ENCODE data around the gene ARID1A. TPM values are rescaled to one million over a fixed set of nuclear protein-coding genes. Genes with fewer than 3 reads are reported as not detected.
A peak's percentile ranks its signal among the peaks of the same experiment; 100 is the strongest.

ARID1A gene
- total and polyA plus RNA-seq, 9 of the 15 experiments (the other 6 are each of a cell fraction or from before 2014, with no cell fraction given): 8.3 to 88.3 (median 22.5) TPM

DNA sequence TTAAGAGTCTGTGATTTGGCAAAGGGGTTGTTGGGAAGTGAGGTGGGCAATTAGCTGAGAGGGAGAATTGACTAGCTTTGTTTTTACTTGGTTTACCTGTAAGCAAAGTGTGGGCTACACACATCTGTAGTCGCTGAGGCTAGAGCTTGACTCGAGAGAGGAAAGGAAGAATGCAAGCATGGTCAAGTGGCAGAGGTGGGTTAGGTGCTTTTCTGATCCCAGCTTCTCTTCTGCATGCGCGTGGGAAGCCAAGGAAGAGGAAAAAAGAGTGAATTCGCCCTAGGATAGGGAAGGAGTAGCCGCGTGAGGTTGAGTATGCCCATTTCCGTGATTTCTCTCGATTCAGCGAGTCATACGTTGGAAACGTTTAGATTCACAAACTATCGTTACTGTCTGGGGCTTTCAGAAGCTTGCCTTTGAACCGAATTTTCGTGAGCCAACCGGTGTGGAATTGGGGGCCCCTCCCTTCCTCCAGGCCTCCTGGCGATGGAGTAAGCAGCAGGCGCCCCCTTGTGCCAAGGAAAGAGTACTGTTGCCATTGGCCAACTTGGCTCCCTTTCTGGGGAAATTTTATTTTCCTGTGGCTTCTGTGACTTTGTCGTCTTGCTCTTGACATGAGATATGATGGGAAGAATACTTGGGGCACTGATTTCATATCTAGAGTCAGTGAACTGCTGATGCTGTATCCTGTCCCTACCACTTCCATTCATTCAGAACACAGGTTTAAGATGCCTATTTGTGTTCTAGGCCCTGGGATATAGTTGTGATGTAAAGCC lies 93.2 kb downstream of the ARID1A start (continued):
- TF ChIP-seq, protein P1, sequence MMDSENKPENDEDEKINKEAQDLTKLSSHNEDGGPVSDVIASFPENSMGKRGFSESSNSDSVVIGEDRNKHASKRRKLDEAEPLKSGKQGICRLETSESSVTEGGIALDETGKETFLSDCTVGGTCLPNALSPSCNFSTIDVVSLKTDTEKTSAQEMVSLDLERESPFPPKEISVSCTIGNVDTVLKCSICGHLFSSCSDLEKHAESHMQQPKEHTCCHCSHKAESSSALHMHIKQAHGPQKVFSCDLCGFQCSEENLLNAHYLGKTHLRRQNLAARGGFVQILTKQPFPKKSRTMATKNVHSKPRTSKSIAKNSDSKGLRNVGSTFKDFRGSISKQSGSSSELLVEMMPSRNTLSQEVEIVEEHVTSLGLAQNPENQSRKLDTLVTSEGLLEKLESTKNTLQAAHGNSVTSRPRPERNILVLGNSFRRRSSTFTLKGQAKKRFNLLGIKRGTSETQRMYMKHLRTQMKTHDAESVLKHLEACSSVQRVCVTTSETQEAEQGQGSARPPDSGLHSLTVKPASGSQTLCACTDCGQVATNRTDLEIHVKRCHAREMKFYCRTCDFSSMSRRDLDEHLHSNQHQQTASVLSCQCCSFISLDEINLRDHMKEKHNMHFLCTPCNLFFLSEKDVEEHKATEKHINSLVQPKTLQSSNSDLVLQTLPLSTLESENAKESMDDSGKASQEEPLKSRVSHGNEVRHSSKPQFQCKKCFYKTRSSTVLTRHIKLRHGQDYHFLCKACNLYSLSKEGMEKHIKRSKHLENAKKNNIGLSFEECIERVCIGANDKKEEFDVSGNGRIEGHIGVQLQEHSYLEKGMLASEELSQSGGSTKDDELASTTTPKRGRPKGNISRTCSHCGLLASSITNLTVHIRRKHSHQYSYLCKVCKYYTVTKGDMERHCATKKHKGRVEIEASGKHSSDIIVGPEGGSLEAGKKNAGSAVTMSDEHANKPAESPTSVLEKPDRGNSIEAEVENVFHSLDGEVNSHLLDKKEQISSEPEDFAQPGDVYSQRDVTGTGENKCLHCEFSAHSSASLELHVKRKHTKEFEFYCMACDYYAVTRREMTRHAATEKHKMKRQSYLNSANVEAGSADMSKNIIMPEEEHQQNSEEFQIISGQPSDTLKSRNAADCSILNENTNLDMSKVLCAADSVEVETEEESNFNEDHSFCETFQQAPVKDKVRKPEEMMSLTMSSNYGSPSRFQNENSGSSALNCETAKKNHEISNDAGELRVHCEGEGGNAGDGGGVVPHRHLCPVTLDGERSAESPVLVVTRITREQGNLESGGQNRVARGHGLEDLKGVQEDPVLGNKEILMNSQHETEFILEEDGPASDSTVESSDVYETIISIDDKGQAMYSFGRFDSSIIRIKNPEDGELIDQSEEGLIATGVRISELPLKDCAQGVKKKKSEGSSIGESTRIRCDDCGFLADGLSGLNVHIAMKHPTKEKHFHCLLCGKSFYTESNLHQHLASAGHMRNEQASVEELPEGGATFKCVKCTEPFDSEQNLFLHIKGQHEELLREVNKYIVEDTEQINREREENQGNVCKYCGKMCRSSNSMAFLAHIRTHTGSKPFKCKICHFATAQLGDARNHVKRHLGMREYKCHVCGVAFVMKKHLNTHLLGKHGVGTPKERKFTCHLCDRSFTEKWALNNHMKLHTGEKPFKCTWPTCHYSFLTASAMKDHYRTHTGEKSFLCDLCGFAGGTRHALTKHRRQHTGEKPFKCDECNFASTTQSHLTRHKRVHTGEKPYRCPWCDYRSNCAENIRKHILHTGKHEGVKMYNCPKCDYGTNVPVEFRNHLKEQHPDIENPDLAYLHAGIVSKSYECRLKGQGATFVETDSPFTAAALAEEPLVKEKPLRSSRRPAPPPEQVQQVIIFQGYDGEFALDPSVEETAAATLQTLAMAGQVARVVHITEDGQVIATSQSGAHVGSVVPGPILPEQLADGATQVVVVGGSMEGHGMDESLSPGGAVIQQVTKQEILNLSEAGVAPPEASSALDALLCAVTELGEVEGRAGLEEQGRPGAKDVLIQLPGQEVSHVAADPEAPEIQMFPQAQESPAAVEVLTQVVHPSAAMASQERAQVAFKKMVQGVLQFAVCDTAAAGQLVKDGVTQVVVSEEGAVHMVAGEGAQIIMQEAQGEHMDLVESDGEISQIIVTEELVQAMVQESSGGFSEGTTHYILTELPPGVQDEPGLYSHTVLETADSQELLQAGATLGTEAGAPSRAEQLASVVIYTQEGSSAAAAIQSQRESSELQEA (IDR thresholded peaks at IDR 0.05; ENCODE audit: low read depth): no peak
- TF ChIP-seq POLR2B (IDR thresholded peaks at IDR 0.05; ENCODE audit: low read depth, partially characterized antibody): no peak
- TF ChIP-seq KHSRP (IDR thresholded peaks at IDR 0.05): no peak
- TF ChIP-seq GATA2 (CRISPR knock-in tag; IDR thresholded peaks at IDR 0.05): no peak
- TF ChIP-seq, protein P2, sequence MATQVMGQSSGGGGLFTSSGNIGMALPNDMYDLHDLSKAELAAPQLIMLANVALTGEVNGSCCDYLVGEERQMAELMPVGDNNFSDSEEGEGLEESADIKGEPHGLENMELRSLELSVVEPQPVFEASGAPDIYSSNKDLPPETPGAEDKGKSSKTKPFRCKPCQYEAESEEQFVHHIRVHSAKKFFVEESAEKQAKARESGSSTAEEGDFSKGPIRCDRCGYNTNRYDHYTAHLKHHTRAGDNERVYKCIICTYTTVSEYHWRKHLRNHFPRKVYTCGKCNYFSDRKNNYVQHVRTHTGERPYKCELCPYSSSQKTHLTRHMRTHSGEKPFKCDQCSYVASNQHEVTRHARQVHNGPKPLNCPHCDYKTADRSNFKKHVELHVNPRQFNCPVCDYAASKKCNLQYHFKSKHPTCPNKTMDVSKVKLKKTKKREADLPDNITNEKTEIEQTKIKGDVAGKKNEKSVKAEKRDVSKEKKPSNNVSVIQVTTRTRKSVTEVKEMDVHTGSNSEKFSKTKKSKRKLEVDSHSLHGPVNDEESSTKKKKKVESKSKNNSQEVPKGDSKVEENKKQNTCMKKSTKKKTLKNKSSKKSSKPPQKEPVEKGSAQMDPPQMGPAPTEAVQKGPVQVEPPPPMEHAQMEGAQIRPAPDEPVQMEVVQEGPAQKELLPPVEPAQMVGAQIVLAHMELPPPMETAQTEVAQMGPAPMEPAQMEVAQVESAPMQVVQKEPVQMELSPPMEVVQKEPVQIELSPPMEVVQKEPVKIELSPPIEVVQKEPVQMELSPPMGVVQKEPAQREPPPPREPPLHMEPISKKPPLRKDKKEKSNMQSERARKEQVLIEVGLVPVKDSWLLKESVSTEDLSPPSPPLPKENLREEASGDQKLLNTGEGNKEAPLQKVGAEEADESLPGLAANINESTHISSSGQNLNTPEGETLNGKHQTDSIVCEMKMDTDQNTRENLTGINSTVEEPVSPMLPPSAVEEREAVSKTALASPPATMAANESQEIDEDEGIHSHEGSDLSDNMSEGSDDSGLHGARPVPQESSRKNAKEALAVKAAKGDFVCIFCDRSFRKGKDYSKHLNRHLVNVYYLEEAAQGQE (IDR thresholded peaks at IDR 0.05; ENCODE audit: borderline replicate concordance): peak; percentile 94
- TF ChIP-seq, protein P2 (CRISPR knock-in tag; IDR thresholded peaks at IDR 0.05; ENCODE audit: low read depth): no peak
- no peak for TF ChIP-seq BRF1 (IDR thresholded peaks at IDR 0.05; ENCODE audit: borderline replicate concordance, extremely low read depth, insufficient read length)
- TF ChIP-seq ETV6 (IDR thresholded peaks at IDR 0.05; ENCODE audit: borderline replicate concordance in 1 of 2, low read depth in 2 of 2, low read length in 1 of 2): no peak
- TF ChIP-seq ETV6 (CRISPR knock-in tag; IDR thresholded peaks at IDR 0.05; ENCODE audit: borderline replicate concordance): 0 out of 2 replicates have a peak, but pooled peaks have one; percentile 63
- peak; percentile 58; the same call in 1 of the 2 replicates for TF ChIP-seq HCFC1 (IDR thresholded peaks at IDR 0.05; ENCODE audit: low read depth, low read length)

Data from K562 (cell line).